Stimulated activated CD4-positive, alpha-beta T cell treated with anti-CD3 and anti-CD28 coated beads, Interleukin-4, amount 100 ng/mL, for 4 hours (primary cell): ENCODE results near the gene DUOXA1.
"Not testable (repeated sequence)": the region's sequence is repeated elsewhere in the genome, so short reads cannot be mapped to it uniquely, and the experiment has no call there.

Experiments
- DNase-seq, 2 experiments: peaks; one replicate each; pipeline ENCODE4 v3.0.0-alpha.2; 2020

Gene DUOXA1

DNA sequence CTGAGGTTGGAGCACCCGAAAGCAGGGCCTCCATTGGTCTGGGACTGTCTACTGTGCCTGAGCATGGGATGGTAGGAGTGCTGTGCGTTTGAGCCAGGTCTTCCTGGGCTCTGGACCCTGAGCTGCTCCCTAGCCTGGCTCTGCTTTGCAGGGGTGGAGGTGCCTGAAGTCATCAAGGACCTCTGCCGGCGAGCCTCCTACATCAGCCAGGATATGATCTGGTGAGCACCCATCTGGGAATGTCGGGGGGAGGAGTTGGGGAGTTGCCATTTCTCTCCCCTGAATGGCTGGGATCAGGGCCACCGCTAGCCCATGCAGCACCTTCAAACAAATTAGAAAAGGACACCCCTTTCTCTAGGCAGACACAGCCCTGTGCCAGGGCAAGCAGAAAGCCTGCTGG, 20.8 kb upstream of the DUOXA1 start:
- no peak for DNase-seq

GRCh38 chr15:45149060-45149459, 19.4 kb upstream of the DUOXA1 start:
- DNase-seq: no peak

GRCh38 chr15:45148076-45149059, 18.7 kb upstream of the DUOXA1 start:
- DNase-seq: no peak

GRCh38 chr15:45147606-45148005, 17.9 kb upstream of the DUOXA1 start:
- no peak for DNase-seq

GRCh38 chr15:45146405-45146804, 16.7 kb upstream of the DUOXA1 start:
- no peak for DNase-seq

- DNase-seq: no peak
These were observed 15.1 kb upstream of the DUOXA1 start for GRCh38 chr15:45144775-45145174.

- DNase-seq: no peak
These were observed 14.3 kb upstream of the DUOXA1 start for GRCh38 chr15:45143946-45144345.

GRCh38 chr15:45143056-45143455, 13.4 kb upstream of the DUOXA1 start:
- no peak for DNase-seq

- no peak for DNase-seq
These were observed 11.7 kb upstream of the DUOXA1 start for GRCh38 chr15:45141386-45141785.

- no peak for DNase-seq
These were observed 11.0 kb upstream of the DUOXA1 start for GRCh38 chr15:45140557-45141250.

DNA sequence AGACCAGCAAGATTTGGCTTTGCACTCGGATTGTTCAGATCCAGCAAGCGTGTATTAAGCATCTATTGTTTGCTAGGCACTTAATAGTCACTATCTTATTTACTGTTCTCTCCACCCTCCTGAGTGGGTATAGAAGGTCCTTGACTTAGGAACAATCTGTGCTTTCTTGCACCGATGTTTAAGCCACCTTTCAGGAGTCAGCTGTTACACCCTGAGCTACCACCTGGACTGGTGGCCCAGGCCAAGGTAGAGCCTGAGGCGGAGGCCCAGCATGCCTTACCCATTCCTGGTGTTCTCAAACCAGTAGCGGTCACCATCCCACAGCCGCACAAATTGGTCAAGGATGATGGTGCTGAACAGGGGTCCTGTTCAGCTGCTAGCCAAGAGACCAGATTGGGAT, 10.1 kb upstream of the DUOXA1 start:
- no peak for DNase-seq

DNA sequence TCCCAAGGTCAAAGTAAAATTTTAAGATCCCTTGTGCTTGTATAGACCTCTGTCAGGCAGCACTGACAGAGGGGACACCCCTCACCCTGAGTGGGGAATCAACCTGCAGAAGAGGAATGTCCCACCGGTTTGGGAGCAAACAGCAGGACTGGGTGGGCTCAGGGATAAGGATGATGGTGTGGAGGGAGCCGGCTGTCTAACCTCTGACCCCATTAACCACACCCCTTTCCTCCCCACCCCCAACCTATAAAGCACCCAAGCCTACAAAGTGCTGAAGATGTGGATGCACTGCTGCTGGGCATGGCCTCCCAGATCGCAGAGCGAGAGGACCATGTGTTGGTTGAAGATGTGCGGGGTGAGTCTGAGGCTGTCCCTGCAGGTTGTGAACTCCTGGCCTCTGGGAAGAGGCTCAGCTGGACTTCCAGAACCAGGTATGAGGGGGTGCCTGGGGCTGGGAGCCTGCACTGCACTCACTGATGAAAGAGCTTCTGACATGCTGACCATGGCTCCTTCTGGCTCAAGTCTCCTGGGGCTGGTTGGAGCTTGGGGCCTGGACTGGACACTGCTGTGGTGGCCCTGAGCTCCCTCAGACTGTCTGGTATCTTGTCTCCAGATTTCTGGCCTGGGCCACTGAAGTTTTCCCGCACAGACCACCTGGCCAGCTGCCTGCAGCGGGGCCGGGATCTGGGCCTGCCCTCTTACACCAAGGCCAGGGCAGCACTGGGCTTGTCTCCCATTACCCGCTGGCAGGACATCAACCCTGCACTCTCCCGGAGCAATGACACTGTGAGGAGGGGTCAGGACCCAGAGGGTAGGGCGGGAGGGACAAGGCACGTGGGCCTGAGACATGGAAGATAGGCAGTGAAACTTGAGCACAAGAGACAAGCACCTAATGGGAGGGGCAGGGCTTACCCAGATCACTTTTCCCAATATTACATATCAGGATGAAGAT, 9.4 kb upstream of the DUOXA1 start:
- DNase-seq: no peak

GRCh38 chr15:45137703-45138102, 8.0 kb upstream of the DUOXA1 start:
- no peak for DNase-seq

- DNase-seq: no peak
These were observed 6.7 kb upstream of the DUOXA1 start for GRCh38 chr15:45136378-45136764.

- DNase-seq: not testable (repeated sequence)
These were observed 6.2 kb upstream of the DUOXA1 start for GRCh38 chr15:45135705-45136377.

- DNase-seq: peak in 1 of 2 experiments; percentile 27
These were observed 5.3 kb upstream of the DUOXA1 start for GRCh38 chr15:45134682-45135604.

- DNase-seq: no peak
These were observed 4.4 kb upstream of the DUOXA1 start for GRCh38 chr15:45134046-45134445.

GRCh38 chr15:45133561-45133920, 3.9 kb upstream of the DUOXA1 start:
- no peak for DNase-seq

- no peak for DNase-seq
These were observed 3.3 kb upstream of the DUOXA1 start for GRCh38 chr15:45132844-45133560.

DNA sequence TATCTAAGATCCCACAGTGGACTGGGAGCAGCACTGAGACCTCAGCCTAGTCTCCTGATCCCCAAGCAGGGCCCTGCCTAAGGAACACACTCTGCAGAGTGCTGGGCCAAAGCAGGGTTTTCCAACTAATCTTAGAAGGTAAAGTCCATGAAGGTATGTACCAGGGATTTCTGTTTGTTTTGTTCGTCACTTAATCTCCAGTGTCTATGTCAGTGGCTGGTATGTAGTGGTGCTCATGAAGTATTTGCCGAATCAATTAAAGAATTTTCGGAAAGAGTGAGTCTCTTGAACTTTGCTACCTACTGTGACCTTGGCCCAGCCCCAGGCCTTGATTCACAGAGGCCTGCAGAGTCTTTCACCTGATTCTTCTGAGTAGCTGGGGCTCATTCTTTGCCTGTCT, 1.8 kb upstream of the DUOXA1 start:
- DNase-seq: no peak
